GM10847 (cell line): ENCODE results near the gene ADAM23.

Source experiments
- POLR2A ChIP-seq: IDR thresholded peaks from 2 replicates; pipeline ENCODE4 v1.6.1; 2011; ENCODE audit not compliant: insufficient read length; ENCODE audit errors: extremely low read depth

Gene ADAM23

DNA sequence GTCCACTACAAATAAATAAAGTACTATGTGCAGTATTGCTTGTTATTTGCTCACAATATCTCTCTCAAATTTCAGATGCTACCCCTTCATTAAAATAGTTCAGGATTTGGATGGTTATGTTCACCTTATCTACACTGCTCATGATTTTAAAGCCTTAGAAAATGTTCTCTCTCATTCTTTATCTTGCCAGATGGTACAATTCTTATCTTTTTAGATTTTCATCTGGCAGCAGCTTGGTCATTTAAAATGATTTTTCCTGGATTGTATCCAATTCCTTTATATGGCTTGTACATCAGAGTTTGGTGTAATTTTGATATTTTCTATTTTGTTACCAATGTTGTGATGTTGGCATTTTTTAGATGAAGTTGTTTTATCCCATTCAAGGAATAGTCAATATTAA is 10.1 kb upstream of the ADAM23 start:
- no peak for TF ChIP-seq POLR2A

DNA sequence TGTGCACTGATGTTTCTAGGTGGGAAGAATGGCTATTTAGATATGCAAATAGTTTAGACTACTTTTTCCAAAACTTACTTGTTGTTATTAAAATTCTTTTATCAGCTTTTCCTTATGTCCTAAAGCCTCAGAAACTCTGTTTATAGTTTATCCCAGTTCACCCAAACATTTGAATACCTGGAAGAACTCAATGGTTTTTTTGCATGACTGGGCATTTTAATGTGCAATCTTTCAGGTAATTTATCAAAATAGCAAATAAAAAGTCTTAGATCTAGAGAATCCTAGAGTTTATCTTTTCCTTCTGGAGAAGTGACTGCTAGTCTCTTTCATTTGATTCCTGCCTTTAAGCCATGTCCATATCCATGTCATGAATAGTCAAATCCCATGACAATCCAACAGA is 9.6 kb upstream of the ADAM23 start:
- no peak for TF ChIP-seq POLR2A

DNA sequence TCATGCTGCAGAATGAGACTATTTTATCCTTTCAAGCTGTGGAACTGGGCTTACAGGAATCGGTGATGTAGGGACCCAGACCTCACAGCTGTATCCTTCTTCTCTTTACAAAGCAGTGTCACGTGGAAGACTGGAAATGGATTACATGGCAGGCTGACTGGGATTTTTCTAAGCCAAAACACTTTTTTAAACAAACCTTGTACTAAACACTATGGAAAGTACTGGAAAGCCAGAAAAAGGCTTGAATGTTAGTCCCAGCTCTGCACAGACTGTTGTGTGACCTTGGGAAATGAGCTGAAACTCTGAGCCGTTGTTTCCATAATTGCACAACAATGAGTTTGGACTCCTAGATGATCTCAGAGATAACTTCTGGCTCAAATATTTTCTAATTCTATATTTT is 7.6 kb upstream of the ADAM23 start:
- TF ChIP-seq POLR2A: no peak

DNA sequence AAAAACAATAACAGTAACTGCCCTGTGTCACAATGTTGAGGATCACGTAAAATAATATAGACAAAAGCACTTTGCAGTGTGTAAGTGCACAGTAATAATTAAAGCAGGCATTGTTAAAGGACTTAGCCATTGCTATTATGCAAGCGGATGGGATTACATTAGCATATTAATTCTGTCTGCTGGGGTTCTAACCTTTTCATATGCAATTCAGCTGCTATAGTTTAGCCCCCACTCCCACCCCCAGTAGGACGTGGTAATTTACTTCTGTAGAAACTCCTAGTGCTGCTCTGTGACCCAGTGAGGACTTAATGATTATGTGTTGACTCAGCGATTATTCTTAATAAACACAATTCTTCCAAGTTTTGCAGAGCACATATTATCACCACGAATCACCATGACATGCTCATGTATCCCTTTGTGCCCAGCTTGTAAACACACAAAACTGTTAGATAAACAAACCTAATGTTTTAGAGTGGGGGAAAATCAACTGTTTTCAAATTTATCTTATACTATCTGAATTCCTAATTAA is 5.1 kb upstream of the ADAM23 start:
- no peak for TF ChIP-seq POLR2A

DNA sequence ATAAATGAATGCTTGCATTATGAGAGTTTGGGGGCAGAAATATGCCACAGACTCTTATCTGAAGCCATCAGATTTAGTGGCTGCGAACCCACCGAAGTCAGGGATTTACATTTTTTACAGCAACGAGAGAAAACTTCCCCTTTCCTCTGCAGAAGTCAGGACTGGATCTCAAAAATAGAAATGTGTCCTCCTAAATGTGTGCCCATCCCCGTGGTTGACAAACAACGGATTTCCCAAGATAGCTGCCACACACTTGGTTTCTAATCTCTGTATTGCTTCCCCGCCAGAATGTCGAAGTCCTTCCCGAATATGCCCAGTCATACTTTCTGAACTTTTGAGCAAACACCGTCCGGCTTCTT is 879 bp upstream of the ADAM23 start:
- no peak for TF ChIP-seq POLR2A

DNA sequence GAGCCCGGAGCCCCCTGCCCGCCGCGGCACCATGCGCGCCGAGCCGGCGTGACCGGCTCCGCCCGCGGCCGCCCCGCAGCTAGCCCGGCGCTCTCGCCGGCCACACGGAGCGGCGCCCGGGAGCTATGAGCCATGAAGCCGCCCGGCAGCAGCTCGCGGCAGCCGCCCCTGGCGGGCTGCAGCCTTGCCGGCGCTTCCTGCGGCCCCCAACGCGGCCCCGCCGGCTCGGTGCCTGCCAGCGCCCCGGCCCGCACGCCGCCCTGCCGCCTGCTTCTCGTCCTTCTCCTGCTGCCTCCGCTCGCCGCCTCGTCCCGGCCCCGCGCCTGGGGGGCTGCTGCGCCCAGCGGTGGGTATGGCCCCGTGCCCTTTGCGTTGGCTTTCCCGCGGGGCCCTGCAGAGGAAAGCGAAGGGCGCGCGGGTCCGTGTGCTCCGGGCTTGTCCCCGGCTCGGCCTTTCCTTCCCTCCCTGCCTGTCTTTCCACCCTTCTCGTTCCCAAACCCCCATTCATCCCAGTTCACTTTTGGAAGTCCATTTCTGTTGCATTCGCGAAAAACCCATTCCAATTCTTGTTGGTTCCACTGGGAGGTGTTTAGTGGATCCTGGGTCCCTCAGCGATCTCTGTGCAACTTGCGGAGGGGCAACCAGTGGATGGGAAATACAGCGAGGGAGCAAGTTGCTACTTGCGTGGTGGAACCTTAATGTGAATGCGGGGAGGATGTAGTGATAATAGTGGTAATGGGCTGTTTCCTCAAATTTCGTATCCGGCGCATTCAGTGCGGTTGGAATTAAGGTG is 599 bp downstream of the ADAM23 start:
- no peak for TF ChIP-seq POLR2A

DNA sequence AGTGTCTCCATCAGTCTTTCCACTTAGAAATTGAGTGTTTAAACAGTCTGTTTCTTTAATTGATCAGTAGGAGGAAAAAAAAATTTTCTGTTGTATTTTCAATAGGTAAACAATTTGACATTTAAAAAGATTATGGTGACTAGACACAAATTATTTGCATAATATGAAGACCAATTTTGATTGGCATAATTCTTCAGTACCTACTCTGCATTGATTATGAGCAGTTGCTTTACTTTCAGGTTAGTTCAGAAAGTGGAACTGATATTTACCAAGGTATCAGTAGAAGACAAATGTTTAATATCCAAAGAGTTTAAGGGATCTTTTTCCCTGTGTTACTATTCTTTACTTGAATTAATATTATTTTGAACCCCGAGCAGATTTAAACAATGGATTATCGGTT is 2.6 kb downstream of the ADAM23 start:
- no peak for TF ChIP-seq POLR2A

DNA sequence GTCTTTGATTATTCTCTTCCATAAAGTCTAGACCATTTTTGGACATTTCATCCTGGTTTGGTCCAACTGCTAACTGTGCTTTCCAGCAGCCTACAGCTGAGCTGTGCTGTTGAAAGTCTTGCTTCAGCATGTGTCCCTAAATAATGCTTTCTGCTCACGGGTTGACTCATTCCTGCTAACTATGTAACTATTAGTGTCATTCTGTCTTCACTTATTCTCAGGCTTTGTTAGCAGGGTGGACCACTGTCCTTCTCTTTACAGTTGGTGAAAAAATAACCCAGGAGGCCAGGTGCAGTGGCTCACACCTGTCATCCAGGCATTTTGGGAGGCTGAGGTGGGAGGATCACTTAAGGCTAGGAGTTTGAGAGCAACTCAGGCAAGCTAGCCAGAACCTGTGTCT is 8.9 kb downstream of the ADAM23 start:
- TF ChIP-seq POLR2A: no peak

DNA sequence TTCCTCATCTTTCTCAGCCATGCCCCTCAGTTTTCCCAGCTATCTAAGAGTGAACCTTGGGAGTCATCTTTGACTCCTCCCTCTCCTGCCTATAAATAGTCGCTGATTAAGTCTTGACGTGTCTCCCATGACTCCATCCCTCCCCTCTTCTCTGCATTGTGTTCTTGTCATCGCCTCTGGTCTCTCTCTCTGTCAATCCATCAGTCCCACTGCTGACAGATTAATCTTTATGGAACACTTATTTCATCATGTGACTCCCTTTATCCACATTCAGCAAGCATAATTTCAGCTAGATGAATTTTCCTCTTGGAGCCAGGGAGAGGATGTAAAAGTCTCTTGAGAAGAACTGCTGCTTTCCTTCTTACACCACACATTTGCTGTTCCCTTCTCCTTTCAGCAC is 9.4 kb downstream of the ADAM23 start:
- TF ChIP-seq POLR2A: no peak

DNA sequence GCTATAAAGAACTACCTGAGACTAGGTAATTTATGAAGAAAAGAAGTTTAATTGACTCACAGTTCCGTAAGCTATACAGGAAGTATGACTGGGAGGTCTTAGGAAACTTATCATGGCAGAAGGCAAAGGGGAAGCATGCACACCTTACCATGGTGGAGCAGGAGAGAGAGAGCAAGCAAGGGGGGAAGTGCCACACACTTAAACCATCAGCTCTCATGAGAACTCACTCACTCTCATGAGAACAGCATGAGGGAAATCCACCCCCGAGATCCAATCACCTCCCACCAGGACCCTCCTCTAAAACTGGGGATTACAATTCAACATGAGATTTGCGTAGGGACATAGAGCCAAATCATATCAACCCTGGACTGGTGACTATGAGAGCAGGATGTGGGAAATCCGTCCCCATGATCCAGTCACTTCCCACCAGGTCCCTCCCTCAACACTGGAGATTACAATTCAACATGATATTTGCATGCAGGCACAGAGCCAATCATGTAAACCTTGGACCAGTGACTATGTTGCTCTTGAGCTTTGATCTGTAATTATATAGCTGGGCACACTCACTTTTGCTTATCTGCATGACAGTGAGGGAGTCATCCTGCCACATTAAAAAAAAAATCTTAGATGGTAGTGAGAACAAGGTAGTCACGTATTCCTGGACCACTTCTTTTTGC is 12.9 kb downstream of the ADAM23 start:
- no peak for TF ChIP-seq POLR2A

DNA sequence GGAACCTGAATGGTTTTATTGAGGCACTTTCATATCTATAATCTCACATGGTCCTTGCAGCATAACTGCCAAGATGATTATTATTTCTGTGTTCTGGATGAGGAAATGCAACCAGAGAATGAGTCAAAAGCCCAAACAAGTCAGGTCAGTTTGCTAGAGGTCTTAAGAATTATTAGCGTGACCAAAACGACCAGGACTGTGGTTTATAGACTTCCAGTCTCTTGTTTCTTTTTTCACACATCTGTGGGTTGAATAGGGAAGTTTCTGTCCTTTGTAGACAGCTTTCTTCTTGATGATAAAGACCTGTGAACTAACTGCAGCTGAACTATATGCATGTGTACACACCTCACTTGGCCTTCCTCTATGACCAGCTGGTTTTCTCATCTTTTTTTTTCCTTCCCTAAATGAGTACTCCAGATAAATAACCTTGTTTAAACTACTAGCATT is 13.9 kb downstream of the ADAM23 start:
- no peak for TF ChIP-seq POLR2A

DNA sequence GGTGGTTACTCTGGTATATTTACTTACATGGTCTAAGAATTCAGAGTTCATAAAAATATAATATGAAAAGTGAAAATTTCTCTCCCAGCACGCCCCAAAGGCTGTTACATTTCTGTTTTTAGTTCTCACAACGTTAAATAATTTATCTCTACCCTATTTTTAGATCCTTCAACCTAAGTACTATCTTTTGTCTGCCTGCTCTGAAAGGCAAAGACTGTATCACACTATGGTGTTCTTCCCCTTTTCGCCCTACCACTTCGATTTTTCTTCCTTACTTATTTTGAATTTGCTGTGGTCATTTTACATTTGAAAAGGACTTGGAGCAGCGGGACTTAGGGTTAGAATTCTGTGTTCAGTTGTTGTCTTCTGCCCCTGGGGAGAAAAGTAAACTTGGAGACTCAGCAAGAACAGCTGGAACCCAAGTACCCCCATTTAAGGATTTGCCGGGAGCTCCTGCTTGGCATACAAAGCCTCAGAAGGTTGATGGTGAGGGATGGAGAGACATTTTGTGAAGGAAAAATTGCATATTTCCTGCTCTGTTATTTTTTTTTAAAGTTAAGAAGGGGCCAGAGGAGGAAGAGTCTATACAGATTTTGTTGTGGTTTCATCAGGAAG is 19.0 kb downstream of the ADAM23 start:
- no peak for TF ChIP-seq POLR2A

DNA sequence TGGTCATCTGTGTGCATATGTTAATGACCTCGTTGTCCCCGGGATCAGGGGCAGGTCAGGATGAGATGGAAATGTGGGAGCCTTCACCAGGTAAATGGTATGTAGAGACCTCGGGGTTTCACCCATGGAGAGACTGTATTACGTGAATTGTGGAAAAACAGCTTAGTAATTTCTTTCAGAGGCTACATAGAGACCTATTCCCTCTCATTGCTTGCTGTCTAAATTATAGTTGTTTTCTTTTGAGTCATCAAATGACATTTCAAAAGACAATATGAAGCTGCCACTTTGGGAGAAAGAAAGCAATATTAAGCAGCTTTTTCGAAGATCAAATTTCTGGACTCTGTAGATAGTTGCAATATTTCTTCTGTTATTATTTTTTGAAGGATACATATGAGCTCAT is 20.4 kb downstream of the ADAM23 start:
- TF ChIP-seq POLR2A: no peak

DNA sequence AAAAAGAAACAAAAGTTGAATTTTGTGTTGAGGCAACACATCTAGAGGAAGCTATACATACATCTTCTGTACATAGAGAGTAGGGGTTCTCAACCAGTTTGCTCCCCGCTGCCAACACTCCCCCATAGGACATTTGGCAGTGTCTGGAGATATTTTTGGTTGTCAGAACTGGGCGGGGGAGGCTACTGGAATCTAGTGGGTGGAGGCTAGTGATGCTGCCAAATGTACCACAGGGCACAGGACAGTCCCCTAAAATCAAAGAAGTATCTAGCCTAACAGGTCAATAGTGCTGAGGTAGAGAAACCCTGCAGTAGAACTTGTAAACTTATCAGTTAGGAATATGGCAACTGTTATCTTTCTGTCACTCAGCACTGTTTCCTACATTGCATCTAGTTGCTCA is 21.3 kb downstream of the ADAM23 start:
- TF ChIP-seq POLR2A: no peak

DNA sequence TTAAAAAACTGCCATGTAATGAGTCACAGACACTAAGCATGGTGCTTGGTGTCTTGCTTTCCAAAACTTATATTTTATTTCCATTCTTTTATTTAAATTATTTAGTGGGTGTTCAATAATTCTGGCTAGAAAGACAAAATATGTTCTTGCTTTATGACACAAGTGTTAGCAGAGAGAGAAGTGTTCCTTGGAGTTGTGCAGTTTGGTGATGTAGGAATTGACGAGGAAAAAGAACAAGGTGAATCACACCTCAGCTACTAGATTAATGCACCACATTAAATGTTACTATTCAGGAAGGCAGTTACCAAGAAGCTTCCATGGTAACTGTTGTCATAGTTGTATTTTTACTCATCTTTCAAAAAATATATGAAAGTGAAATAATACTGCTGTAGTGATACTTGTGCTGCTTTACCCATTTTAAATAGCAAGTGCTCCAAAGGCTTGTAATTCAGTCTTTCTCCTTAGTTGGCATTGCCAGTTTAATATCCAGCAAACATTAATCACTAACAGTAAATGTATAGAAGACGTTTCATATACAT is 28.3 kb downstream of the ADAM23 start:
- no peak for TF ChIP-seq POLR2A

DNA sequence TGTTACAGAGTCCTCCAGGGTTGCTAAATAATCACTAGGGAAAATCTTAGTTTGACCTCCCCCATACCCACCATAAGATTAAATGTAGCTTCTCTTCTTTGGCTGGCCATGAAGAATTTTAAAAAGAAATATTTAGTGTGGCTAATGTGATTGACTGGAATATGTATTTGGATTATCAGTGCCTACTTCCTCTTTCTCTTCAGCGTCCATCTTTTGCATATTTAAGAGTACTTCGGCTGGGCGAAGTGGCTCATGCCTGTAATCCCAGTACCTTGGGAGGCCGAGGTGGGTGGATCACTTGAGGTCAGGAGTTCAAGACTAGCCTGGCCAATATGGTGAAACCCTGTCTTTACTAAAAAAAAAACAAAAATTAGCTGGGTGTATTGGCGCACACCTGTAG is 28.8 kb downstream of the ADAM23 start:
- TF ChIP-seq POLR2A: no peak

DNA sequence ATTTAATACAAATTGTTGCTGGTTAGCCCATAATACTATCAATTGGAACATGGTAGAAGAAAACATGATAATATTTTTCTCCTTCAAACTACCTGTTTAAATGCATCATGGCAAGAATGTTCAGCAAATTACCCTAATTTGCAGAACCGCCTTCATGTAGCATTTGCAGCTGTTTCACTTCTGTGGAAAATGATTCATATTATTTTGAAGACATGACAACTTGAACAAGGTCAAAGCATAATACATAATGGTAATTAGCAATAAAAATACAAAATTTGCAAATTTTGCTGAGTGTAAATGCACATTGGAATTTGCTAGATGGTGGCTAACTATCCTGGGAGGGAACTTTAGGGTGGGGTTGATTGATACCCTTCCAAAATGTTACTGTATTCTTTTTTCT is 30.8 kb downstream of the ADAM23 start:
- no peak for TF ChIP-seq POLR2A

DNA sequence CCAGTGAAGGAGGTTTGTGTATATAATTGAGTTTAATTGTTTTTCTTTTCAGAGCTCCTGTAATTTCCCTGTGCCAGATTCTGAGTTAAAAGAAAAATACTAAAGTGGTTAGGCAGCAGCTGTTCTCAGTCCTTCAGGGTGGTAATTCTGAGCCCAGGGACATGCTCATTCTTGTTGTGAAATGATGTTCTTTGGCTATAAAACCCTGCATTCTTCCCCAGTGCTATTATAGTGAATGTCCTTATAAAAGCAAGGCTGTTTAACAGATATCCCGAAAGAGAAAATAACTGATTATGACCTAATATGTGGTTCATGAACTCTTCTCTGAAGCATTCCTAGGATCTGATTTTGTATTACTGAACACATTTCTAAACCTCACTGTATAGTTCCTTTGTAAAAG is 34.0 kb downstream of the ADAM23 start:
- TF ChIP-seq POLR2A: no peak
